ENCODE results near the gene PGPEP1. TPM values are rescaled to one million over a fixed set of nuclear protein-coding genes. Genes with fewer than 3 reads are reported as not detected.

The PGPEP1 gene
- total RNA-seq, 4 donors from 2014 or later: 0.83 to 10.1 (median 5.3) TPM

DNA sequence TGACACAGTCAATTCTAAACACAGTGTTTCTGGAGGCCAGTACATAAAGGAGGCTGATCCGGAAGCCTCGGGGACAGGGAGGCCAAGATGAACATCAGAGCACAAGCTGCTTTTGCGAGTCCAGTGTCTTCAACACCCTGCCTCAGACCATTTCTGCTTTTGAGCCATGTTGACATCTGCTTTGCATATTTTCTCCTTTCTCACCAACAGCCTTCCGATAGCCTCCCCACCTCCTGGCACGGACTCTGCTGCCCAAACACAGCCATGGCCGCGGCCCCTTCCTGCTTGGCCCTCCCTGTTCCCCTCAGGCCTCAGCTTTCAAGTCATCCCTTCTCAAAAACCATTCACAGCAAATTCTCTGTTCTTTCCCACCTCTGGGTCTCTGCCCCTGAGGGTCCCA is 53.4 kb downstream of the PGPEP1 start:
- no peaks in the 10 kb centered on the region for H3K9me3 ChIP-seq
- intact Hi-C loops (cut with DNase I): no loop called here
- H3K4me3 ChIP-seq: peak overlapping the region in 2 of 4 donors; percentile 5 to 26
- H3K27me3 ChIP-seq: peaks cover 0 to 31% (median 2%) of the 10 kb centered on the region in 4 donors
- H3K4me1 ChIP-seq: peaks cover 0 to 26% (median 9%) of the 10 kb centered on the region in 3 donors
- DNase-seq: no peak
- H3K36me3 ChIP-seq: no peaks in the 10 kb centered on the region
- TF ChIP-seq, protein P1, sequence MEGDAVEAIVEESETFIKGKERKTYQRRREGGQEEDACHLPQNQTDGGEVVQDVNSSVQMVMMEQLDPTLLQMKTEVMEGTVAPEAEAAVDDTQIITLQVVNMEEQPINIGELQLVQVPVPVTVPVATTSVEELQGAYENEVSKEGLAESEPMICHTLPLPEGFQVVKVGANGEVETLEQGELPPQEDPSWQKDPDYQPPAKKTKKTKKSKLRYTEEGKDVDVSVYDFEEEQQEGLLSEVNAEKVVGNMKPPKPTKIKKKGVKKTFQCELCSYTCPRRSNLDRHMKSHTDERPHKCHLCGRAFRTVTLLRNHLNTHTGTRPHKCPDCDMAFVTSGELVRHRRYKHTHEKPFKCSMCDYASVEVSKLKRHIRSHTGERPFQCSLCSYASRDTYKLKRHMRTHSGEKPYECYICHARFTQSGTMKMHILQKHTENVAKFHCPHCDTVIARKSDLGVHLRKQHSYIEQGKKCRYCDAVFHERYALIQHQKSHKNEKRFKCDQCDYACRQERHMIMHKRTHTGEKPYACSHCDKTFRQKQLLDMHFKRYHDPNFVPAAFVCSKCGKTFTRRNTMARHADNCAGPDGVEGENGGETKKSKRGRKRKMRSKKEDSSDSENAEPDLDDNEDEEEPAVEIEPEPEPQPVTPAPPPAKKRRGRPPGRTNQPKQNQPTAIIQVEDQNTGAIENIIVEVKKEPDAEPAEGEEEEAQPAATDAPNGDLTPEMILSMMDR (IDR thresholded peaks at IDR 0.05): no peak
- TF ChIP-seq POLR2A (IDR thresholded peaks at IDR 0.05): no peak
- 48 to 62% methylated on average over 7 of the region's 7 CpGs for WGBS, 2 donors
- peak overlapping the region in 2 of 4 donors; percentile 22 to 54 for H3K27ac ChIP-seq

GRCh38 chr19:18396471-18397241 is 56.3 kb downstream of the PGPEP1 start:
- Histone ChIP-seq H3K27ac (peak overlapping the region in 2 of 4 donors; percentile 11 to 25), H3K36me3 (no peaks in the 10 kb centered on the region), H3K27me3 (peaks cover 0 to 31% (median 2%) of the 10 kb centered on the region in 4 donors), H3K4me3 (peak overlapping the region in 3 of 4 donors; percentile 10 to 52 (median 35)), H3K4me1 (peaks cover 0 to 37% (median 10%) of the 10 kb centered on the region in 3 donors), H3K9me3 (no peaks in the 10 kb centered on the region)
- WGBS, 2 donors: 43 to 60% methylated on average over 3 to 7 of the region's 37 CpGs
- no peak for DNase-seq
- TF ChIP-seq, protein P1 (IDR thresholded peaks at IDR 0.05): no peak
- no peak for TF ChIP-seq POLR2A (IDR thresholded peaks at IDR 0.05)
- intact Hi-C loops (cut with DNase I): no loop called here

- H3K36me3 ChIP-seq: no peaks in the 10 kb centered on the region
- TF ChIP-seq POLR2A (IDR thresholded peaks at IDR 0.05): peak in 2 of 4 donors; percentile 54 to 59
- TF ChIP-seq, protein P1 (IDR thresholded peaks at IDR 0.05): no peak
- peak within 1 kb of the TSS in 3 of 4 donors; percentile 10 to 52 (median 35) for H3K4me3 ChIP-seq
- WGBS, 2 donors: 10 to 20% methylated on average over 4 to 10 of the region's 33 CpGs
- no peak for DNase-seq
- H3K9me3 ChIP-seq: no peaks in the 10 kb centered on the region
- intact Hi-C loops (cut with DNase I): no loop called here
- H3K27ac ChIP-seq: peak within 1 kb of the TSS in 2 of 4 donors; percentile 11 to 25
- peaks cover 0 to 31% (median 2%) of the 10 kb centered on the region in 4 donors for H3K27me3 ChIP-seq
- H3K4me1 ChIP-seq: peaks cover 0 to 43% (median 10%) of the 10 kb centered on the region in 3 donors
Observed at GRCh38 chr19:18397242-18398202, 57.1 kb downstream of the PGPEP1 start, which contains the start of gene LRRC25. LRRC25 (minus strand) TSS chr19:18397622; CDS start chr19:18396963, 659 bp downstream.

DNA sequence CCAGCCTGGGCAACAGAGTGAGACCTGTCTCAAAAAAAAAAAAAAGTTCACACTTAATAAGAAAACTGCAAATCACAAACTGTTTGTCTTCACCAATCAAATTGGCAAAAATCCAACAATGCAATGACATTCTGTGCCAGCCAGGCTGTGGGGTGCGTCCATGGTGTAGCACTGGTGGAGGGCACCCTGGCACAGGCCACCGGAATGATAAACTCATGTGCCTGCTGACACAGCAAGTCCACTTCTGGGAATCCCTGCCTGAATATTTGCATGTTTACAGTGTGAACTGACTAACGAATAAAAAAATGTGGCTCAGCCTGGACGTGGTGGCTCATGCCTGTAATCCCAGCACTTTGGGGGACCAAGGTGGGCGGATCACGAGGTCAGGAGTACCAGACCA is 58.6 kb downstream of the PGPEP1 start:
- H3K27me3 ChIP-seq: peaks cover 0 to 31% (median 2%) of the 10 kb centered on the region in 4 donors
- no peak for DNase-seq
- WGBS, 2 donors: 17 to 31% methylated on average over 5 to 6 of the region's 6 CpGs
- peaks cover 0 to 43% (median 10%) of the 10 kb centered on the region in 3 donors for H3K4me1 ChIP-seq
- no peak for TF ChIP-seq POLR2A (IDR thresholded peaks at IDR 0.05)
- TF ChIP-seq, protein P1 (IDR thresholded peaks at IDR 0.05): peak in 1 of 6 experiments; percentile 7
- no peaks in the 10 kb centered on the region for H3K9me3 ChIP-seq
- no peaks in the 10 kb centered on the region for H3K36me3 ChIP-seq
- intact Hi-C loops (cut with DNase I): no loop called here
- no peak overlapping the region for H3K4me3 ChIP-seq
- H3K27ac ChIP-seq: no peak overlapping the region

Measured in esophagus squamous epithelium (tissue), 5 donors.